Measurements from ENCODE around the gene PLEKHG3. TPM values are rescaled to one million over a fixed set of nuclear protein-coding genes. Genes with fewer than 3 reads are reported as not detected.

The PLEKHG3 gene
- total and polyA plus RNA-seq, 10 of the 15 experiments (the other 5 are each of a cell fraction or from before 2014, with no cell fraction given), result 0.03 to 0.73 (median 0.07) TPM; not detected in 5

GRCh38 chr14:64719601-64720000 is 15.4 kb downstream of the PLEKHG3 start:
- intact Hi-C loops (cut with micrococcal nuclease; ENCODE audit: unreplicated experiment), result no loop called here

More at GRCh38 chr14:64719601-64720000, 15.4 kb downstream of the PLEKHG3 start:
- Histone ChIP-seq H3K9ac (ENCODE audit: control insufficient read depth, insufficient read depth, low read length) (no peak overlapping the region), H3K79me2 (ENCODE audit: control insufficient read depth, insufficient read depth, low read length) (no peaks in the 10 kb centered on the region), H3K9me3 (replicated peaks; ENCODE audit: control insufficient read depth, insufficient read depth, low read length) (no peaks in the 10 kb centered on the region; the same call in 1 of the 3 replicates), H3K4me2 (ENCODE audit: control insufficient read depth, insufficient read depth) (no peak overlapping the region), H3K27ac (ENCODE audit: control insufficient read depth, insufficient read depth) (no peak overlapping the region), H2AFZ (ENCODE audit: control insufficient read depth, low read depth, low read length) (no peak overlapping the region), H3K27me3 (replicated peaks in 1 of 2; ENCODE audit: control insufficient read depth in 2 of 2, insufficient read depth in 2 of 2, low read length in 1 of 2) (no peaks in the 10 kb centered on the region), H3K4me3 (no peak overlapping the region), H3K4me1 (ENCODE audit: control insufficient read depth, insufficient read depth, low read length) (no peaks in the 10 kb centered on the region), H3K36me3 (ENCODE audit: control insufficient read depth in 2 of 2, insufficient read depth in 2 of 2, low read length in 1 of 2) (no peaks in the 10 kb centered on the region), H4K20me1 (ENCODE audit: control insufficient read depth, insufficient read depth) (no peaks in the 10 kb centered on the region)
- WGBS (ENCODE audit: insufficient coverage, insufficient replicate concordance, low lambda C conversion rate, missing lambda C conversion rate), result 47% methylated on average over 7 of the region's 7 CpGs
- RAD21 ChIA-PET (ENCODE audit: unreplicated experiment), result no interaction called here
- no TSS peak for BruUV-seq (replicated peaks)
- ATAC-seq (no peak), DNase-seq (ENCODE audit: low read depth, low spot score) (no peak), FAIRE-seq (no peak)
- POLR2A ChIA-PET, result no interaction called here
- CTCF ChIA-PET, result no interaction called here
- in situ Hi-C loops (cut with MboI), result no loop called here
- SMC1A ChIA-PET (ENCODE audit: uncharacterized antibody, unreplicated experiment), result interaction anchor here (1.1 kb wide), 1 partner anchor 10 kb away, joined by 3 read pairs; no protein-coding TSS in a partner anchor
- TF ChIP-seq SREBF2 (IDR thresholded peaks at IDR 0.05; ENCODE audit: low read length) (no peak), HDGF (IDR thresholded peaks at IDR 0.05) (no peak), HCFC1 (IDR thresholded peaks at IDR 0.05; ENCODE audit: low read length) (no peak), NFIC (IDR thresholded peaks at IDR 0.05; ENCODE audit: low read depth, low read length) (no peak), MLLT1 (IDR thresholded peaks at IDR 0.05) (no peak), ESRRA (IDR thresholded peaks at IDR 0.05; ENCODE audit: low read length) (no peak), CBFB (IDR thresholded peaks at IDR 0.05; ENCODE audit: low read depth) (no peak), NFYA (IDR thresholded peaks at IDR 0.05; ENCODE audit: borderline replicate concordance, low read depth, low read length) (no peak)
- TF ChIP-seq, protein P1, sequence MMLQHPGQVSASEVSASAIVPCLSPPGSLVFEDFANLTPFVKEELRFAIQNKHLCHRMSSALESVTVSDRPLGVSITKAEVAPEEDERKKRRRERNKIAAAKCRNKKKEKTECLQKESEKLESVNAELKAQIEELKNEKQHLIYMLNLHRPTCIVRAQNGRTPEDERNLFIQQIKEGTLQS (IDR thresholded peaks at IDR 0.05; ENCODE audit: borderline replicate concordance, extremely low read depth, low read depth, low read length), result no peak
